Smooth muscle cell (in vitro differentiated cells): ENCODE results near the gene SCLY. TPM values are rescaled to one million over a fixed set of nuclear protein-coding genes. Genes with fewer than 3 reads are reported as not detected.

Source experiments
- DNase-seq: peaks from one replicate; lab custom pipeline; 2025; ENCODE audit not compliant: unreplicated experiment; lab: John Stamatoyannopoulos, UW
- H2AFZ ChIP-seq: fragments of 200-600 bp; sonication (generic); 2 replicates; pipeline ENCODE4 v1.6.0; 2016; ENCODE audit warnings: antibody characterized with exemption, low read depth, mild to moderate bottlenecking
- H3F3A ChIP-seq: fragments of 200-600 bp; sonication (generic); 2 replicates; pipeline ENCODE4 v1.6.0; 2017; ENCODE audit warnings: antibody characterized with exemption, low read depth
- H3K27ac ChIP-seq: fragments of 200-600 bp; sonication (generic); 2 replicates; pipeline ENCODE4 v1.5.1; 2016; ENCODE audit warnings: low read depth, mild to moderate bottlenecking
- H3K27me3 ChIP-seq: fragments of 200-600 bp; sonication (generic); 2 replicates; pipeline ENCODE4 v1.6.1; 2016; ENCODE audit warnings: low read depth, mild to moderate bottlenecking
- H3K36me3 ChIP-seq: fragments of 200-600 bp; sonication (generic); 2 replicates; pipeline ENCODE4 v1.5.1; 2016; ENCODE audit warnings: low read depth
- H3K4me1 ChIP-seq: fragments of 200-600 bp; sonication (generic); 2 replicates; pipeline ENCODE4 v1.5.1; 2016; ENCODE audit warnings: low read depth
- H3K4me2 ChIP-seq: fragments of 200-600 bp; sonication (generic); 2 replicates; pipeline ENCODE4 v1.6.0; 2016; ENCODE audit warnings: mild to moderate bottlenecking
- H3K4me3 ChIP-seq: fragments of 200-600 bp; sonication (generic); 2 replicates; pipeline ENCODE4 v1.5.1; 2016; ENCODE audit warnings: mild to moderate bottlenecking
- H3K79me2 ChIP-seq: fragments of 200-600 bp; sonication (generic); 2 replicates; pipeline ENCODE4 v1.6.0; 2016; ENCODE audit warnings: low read depth, mild to moderate bottlenecking
- H3K9ac ChIP-seq: fragments of 200-600 bp; sonication (generic); 2 replicates; pipeline ENCODE4 v1.6.0; 2016; ENCODE audit warnings: low read depth
- H3K9me3 ChIP-seq: fragments of 200-600 bp; sonication (generic); replicated peaks from 2 replicates; pipeline ENCODE4 v1.5.1; 2016; ENCODE audit warnings: low read depth
- H4K20me1 ChIP-seq: fragments of 200-600 bp; sonication (generic); 2 replicates; pipeline ENCODE4 v1.6.0; 2016; ENCODE audit warnings: low read depth
- WGBS: methylation state at CpG from one replicate; pipeline ENCODE4 v1.1.7; 2016; ENCODE audit warnings: low lambda C conversion rate; 5-methylcytosine and 5-hydroxymethylcytosine counted together
- polyA plus RNA-seq: library from polyadenylated mRNA; unstranded; fragments of >200 nt; fragmentation: Nextera tagmentation; extraction: Ambion mirVana; gene quantifications from 2 replicates; pipeline ENCODE4 v1.2.1, GENCODE V29; 2016
- total RNA-seq: library from RNA; depleted of rRNA; stranded (reverse); fragments of >200 nt; gene quantifications from 2 replicates; pipeline ENCODE4 v1.2.3, GENCODE V29; 2014
- TF ChIP-seq, protein P1 (sequence below): fragments of 200-600 bp; sonication (generic); IDR thresholded peaks from 2 replicates; pipeline ENCODE4 v1.5.1; 2017; ENCODE audit warnings: borderline replicate concordance, mild to moderate bottlenecking, antibody characterized with exemption; ENCODE audit not compliant: insufficient read depth, poor library complexity, severe bottlenecking

Gene SCLY
- total and polyA plus RNA-seq, 2 experiments from 2014 or later, result 7.6 to 12.9 TPM

DNA sequence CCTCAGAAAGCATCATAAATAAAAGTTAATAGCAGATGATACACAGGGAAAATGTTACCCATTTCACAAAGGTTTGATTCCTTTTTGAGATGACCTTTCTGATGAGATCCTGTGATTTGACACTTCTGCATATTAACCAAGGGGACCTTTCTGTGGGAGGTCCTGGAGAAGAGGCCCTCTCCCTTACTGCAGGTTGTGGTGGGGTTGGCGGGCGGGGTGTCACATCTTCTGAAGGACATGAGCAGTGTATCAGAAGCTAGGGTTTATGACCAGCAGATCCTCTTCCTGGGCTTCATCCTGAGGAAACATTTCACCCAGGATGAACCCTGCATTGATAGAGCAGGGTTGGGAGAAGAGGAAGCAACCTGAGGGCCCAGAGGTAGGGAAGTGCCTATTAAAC, 37.2 kb upstream of the SCLY start:
- TF ChIP-seq, protein P1, sequence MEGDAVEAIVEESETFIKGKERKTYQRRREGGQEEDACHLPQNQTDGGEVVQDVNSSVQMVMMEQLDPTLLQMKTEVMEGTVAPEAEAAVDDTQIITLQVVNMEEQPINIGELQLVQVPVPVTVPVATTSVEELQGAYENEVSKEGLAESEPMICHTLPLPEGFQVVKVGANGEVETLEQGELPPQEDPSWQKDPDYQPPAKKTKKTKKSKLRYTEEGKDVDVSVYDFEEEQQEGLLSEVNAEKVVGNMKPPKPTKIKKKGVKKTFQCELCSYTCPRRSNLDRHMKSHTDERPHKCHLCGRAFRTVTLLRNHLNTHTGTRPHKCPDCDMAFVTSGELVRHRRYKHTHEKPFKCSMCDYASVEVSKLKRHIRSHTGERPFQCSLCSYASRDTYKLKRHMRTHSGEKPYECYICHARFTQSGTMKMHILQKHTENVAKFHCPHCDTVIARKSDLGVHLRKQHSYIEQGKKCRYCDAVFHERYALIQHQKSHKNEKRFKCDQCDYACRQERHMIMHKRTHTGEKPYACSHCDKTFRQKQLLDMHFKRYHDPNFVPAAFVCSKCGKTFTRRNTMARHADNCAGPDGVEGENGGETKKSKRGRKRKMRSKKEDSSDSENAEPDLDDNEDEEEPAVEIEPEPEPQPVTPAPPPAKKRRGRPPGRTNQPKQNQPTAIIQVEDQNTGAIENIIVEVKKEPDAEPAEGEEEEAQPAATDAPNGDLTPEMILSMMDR, result no peak
- no peak overlapping the region for H3K4me3 ChIP-seq
- H3K27me3 ChIP-seq, result no peaks in the 10 kb centered on the region
- H3K4me2 ChIP-seq, result no peak overlapping the region
- H3K36me3 ChIP-seq, result no peaks in the 10 kb centered on the region
- H3K27ac ChIP-seq, result no peak overlapping the region
- no peak overlapping the region for H3K9ac ChIP-seq
- no peak overlapping the region for H2AFZ ChIP-seq
- H3F3A ChIP-seq, result no peaks in the 10 kb centered on the region
- no peaks in the 10 kb centered on the region for H3K79me2 ChIP-seq
- H3K9me3 ChIP-seq, result no peaks in the 10 kb centered on the region
- H4K20me1 ChIP-seq, result peaks cover 45% of the 10 kb centered on the region
- DNase-seq, result no peak
- H3K4me1 ChIP-seq, result no peaks in the 10 kb centered on the region
- WGBS, result 100% methylated on average over 2 of the region's 2 CpGs

- TF ChIP-seq, protein P1, result no peak
- H3K4me1 ChIP-seq, result no peaks in the 10 kb centered on the region
- DNase-seq, result no peak
- H3K4me2 ChIP-seq, result no peak overlapping the region
- H3K27ac ChIP-seq, result no peak overlapping the region
- H3F3A ChIP-seq, result no peaks in the 10 kb centered on the region
- H4K20me1 ChIP-seq, result peaks cover 37% of the 10 kb centered on the region
- 77% methylated on average over 8 of the region's 8 CpGs for WGBS
- no peaks in the 10 kb centered on the region for H3K9me3 ChIP-seq
- no peaks in the 10 kb centered on the region for H3K27me3 ChIP-seq
- H3K9ac ChIP-seq, result no peak overlapping the region
- no peak overlapping the region for H2AFZ ChIP-seq
- no peaks in the 10 kb centered on the region for H3K36me3 ChIP-seq
- H3K4me3 ChIP-seq, result no peak overlapping the region
- H3K79me2 ChIP-seq, result no peaks in the 10 kb centered on the region
These were observed 35.8 kb upstream of the SCLY start for GRCh38 chr2:238024986-238025385.

DNA sequence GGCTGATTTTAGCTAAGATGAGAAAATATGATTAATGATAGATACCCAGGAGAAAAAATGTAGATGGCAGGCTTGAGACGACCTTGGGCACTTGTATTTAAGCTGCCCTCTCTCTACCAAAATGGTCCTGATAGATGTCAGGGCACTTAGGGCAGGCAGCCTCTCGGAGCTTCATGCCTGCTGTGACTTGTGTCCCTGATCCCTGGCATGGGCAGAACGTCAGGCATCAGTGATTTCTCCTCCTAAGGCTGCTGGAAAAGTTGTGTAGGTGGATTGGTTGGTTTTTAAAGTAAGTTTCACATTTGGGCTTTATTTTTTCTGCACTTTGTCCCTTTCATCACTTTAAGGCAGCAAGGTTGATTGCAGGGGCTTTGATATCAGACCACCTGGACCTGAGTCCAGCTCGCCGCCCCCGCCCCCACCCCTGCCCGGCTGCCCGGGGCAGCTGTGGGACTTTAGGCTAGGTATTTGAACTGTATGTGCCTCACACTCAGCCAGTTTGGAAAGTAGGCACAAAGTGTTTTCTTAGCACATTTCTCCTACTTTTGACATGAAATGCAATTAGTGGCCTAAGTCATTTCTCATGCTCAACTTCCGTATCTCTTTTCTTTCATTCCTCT, 35.0 kb upstream of the SCLY start:
- WGBS, result 95% methylated on average over 9 of the region's 9 CpGs

GRCh38 chr2:238027058-238027457, 33.7 kb upstream of the SCLY start:
- H3K9ac ChIP-seq, result no peak overlapping the region
- no peaks in the 10 kb centered on the region for H3K27me3 ChIP-seq
- H3K27ac ChIP-seq, result no peak overlapping the region
- no peak for DNase-seq
- H3K9me3 ChIP-seq, result no peaks in the 10 kb centered on the region
- H2AFZ ChIP-seq, result no peak overlapping the region
- peaks cover 28% of the 10 kb centered on the region for H4K20me1 ChIP-seq
- H3K36me3 ChIP-seq, result peaks cover 4% of the 10 kb centered on the region
- WGBS, result 82% methylated on average over 4 of the region's 4 CpGs
- no peak overlapping the region for H3K4me2 ChIP-seq
- no peaks in the 10 kb centered on the region for H3F3A ChIP-seq
- TF ChIP-seq, protein P1, result no peak
- no peaks in the 10 kb centered on the region for H3K4me1 ChIP-seq
- no peak overlapping the region for H3K4me3 ChIP-seq
- no peaks in the 10 kb centered on the region for H3K79me2 ChIP-seq

More for the DNA sequence above, 35.0 kb upstream of the SCLY start:
- H3K27me3 ChIP-seq, result no peaks in the 10 kb centered on the region
- no peak overlapping the region for H3K9ac ChIP-seq
- TF ChIP-seq, protein P1, result no peak
- H3K36me3 ChIP-seq, result no peaks in the 10 kb centered on the region
- H2AFZ ChIP-seq, result no peak overlapping the region
- H3K27ac ChIP-seq, result no peak overlapping the region
- no peaks in the 10 kb centered on the region for H3K79me2 ChIP-seq
- peaks cover 34% of the 10 kb centered on the region for H4K20me1 ChIP-seq
- H3K4me3 ChIP-seq, result no peak overlapping the region
- H3F3A ChIP-seq, result no peaks in the 10 kb centered on the region
- H3K4me2 ChIP-seq, result no peak overlapping the region
- H3K4me1 ChIP-seq, result no peaks in the 10 kb centered on the region
- no peaks in the 10 kb centered on the region for H3K9me3 ChIP-seq
- no peak for DNase-seq
